Fibroblast of mammary gland (primary cell): ENCODE results near the gene COX4I1.
"Not testable (repeated sequence)": the region's sequence is repeated elsewhere in the genome, so short reads cannot be mapped to it uniquely, and the experiment has no call there.

Experiments used
- DNase-seq: peaks from one replicate; pipeline ENCODE4 v3.0.0-alpha.2; 2010; ENCODE audit warnings: low read depth
- H3K4me3 ChIP-seq: 2 replicates; pipeline ENCODE4 v1.5.1; 2011; ENCODE audit warnings: low read depth, mild to moderate bottlenecking, low read length, moderate library complexity; ENCODE audit not compliant: control insufficient read depth
- TF ChIP-seq, protein P1 (sequence below): conservative IDR thresholded peaks from 2 replicates; pipeline ENCODE4 v1.5.1; 2011; ENCODE audit warnings: low read depth, low read length, inconsistent platforms; ENCODE audit not compliant: control insufficient read depth, insufficient read depth

COX4I1 gene

DNA sequence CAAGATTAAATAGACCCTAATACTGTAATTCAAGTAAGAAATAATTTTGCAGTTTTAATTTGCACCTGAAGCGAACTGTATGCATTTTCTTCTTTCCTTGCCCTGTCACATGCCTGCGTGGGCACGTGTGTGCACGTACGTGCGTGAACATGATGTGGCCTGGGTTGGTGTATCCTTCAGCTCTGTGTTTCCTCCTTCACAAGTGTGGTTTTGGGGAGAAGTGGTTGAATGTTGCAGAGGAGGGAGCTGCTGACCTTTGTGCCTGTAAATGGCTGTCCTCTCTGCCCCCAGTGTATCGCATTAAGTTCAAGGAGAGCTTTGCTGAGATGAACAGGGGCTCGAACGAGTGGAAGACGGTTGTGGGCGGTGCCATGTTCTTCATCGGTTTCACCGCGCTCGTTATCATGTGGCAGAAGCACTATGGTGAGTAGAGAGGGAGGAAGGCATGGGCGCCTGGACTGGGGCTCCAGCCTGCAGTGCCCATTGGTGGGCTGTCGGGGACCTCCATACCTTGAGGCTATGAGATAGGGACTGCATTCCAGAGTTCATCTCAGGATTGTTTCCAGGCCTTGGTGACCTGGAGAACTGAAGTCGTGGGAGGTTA is 6.0 kb downstream of the COX4I1 start:
- TF ChIP-seq, protein P1, sequence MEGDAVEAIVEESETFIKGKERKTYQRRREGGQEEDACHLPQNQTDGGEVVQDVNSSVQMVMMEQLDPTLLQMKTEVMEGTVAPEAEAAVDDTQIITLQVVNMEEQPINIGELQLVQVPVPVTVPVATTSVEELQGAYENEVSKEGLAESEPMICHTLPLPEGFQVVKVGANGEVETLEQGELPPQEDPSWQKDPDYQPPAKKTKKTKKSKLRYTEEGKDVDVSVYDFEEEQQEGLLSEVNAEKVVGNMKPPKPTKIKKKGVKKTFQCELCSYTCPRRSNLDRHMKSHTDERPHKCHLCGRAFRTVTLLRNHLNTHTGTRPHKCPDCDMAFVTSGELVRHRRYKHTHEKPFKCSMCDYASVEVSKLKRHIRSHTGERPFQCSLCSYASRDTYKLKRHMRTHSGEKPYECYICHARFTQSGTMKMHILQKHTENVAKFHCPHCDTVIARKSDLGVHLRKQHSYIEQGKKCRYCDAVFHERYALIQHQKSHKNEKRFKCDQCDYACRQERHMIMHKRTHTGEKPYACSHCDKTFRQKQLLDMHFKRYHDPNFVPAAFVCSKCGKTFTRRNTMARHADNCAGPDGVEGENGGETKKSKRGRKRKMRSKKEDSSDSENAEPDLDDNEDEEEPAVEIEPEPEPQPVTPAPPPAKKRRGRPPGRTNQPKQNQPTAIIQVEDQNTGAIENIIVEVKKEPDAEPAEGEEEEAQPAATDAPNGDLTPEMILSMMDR, result no peak
- DNase-seq, result no peak

DNA sequence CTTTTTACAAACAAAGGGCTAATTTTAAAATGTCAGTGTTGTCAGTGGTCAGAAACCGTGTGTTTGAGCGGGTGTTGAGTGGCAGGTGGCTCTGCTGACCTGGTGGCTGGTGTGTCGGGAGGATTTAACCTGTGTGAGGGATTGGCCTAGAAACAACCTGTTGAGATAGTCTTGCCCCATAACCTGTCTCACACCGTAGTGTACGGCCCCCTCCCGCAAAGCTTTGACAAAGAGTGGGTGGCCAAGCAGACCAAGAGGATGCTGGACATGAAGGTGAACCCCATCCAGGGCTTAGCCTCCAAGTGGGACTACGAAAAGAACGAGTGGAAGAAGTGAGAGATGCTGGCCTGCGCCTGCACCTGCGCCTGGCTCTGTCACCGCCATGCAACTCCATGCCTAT is 7.0 kb downstream of the COX4I1 start:
- no peak overlapping the region for H3K4me3 ChIP-seq
- TF ChIP-seq, protein P1, result no peak
- DNase-seq, result no peak

More for the DNA sequence above, 6.0 kb downstream of the COX4I1 start:
- H3K4me3 ChIP-seq, result no peak overlapping the region

DNA sequence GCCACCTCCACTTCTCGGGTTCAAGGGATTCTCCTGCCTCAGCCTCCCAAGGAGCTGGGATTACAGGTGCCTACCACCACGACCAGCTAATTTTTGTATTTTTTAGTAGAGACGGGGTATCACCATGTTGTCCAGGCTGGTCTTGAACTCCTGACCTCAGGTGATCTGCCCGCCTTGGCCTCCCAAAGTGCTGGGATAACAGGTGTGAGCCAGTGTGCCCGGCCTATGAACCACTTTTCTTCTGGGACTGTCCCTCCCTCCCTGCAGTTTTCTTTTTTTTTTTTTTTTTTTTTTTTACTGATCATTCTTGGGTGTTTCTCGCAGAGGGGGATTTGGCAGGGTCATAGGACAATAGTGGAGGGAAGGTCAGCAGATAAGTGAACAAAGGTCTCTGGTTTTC is 7.8 kb downstream of the COX4I1 start:
- not testable (repeated sequence) for H3K4me3 ChIP-seq, DNase-seq

DNA sequence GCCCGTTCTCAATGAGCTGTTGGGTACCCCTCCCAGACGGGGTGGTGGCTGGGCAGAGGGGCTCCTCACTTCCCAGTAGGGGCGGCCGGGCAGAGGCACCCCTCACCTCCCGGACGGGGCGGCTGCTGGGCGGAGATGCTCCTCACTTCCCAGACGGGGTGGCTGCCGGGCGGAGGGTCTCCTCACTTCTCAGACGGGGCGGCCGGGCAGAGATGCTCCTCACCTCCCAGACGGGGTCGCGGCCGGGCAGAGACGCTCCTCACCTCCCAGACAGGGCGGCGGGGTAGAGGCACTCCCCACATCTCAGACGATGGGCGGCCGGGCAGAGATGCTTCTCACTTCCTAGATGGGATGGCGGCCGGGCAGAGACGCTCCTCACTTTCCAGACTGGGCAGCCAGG is 8.6 kb downstream of the COX4I1 start:
- H3K4me3 ChIP-seq, DNase-seq: not testable (repeated sequence)

DNA sequence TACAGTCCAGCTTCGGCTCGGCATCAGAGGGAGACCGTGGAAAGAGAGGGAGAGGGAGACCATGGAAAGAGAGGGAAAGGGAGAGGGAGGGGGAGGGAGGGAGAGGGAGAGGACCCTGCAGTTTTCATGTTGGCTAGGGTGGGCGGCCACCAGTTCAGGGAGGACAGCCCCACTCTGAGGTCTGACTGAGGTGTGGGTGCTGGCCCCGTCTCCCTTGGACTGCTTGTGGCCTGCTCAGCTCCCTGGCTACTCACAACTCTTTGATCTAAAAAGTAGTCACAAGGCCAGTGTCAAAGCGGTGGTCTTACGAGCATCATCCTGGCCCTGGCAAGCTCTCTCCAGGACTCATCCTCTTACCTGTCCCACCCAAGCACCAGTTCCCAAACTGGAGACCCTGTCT is 9.4 kb downstream of the COX4I1 start:
- DNase-seq, result no peak
- TF ChIP-seq, protein P1, result no peak
- no peak overlapping the region for H3K4me3 ChIP-seq

DNA sequence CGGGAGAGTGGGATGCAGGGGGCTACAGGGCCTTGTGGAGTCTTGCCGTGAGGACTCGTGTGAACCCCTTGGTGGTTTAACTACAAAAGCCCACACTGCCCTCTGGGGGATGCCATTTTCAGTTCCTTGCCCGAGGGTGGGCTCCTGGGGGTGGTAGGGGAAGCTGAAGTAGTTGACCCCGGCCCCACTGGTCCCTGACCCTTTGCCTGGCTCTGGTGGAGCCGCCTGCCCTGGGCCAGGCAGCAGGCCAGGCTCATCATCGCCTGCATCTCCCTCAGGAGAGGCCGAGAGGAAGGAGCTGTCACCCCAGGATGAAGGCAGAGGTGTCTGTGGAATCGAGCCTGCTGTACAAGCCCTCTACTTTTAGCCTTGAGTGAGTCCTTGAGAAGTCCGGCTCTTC is 10.2 kb downstream of the COX4I1 start:
- TF ChIP-seq, protein P1, result no peak
- DNase-seq, result no peak
- no peak overlapping the region for H3K4me3 ChIP-seq

DNA sequence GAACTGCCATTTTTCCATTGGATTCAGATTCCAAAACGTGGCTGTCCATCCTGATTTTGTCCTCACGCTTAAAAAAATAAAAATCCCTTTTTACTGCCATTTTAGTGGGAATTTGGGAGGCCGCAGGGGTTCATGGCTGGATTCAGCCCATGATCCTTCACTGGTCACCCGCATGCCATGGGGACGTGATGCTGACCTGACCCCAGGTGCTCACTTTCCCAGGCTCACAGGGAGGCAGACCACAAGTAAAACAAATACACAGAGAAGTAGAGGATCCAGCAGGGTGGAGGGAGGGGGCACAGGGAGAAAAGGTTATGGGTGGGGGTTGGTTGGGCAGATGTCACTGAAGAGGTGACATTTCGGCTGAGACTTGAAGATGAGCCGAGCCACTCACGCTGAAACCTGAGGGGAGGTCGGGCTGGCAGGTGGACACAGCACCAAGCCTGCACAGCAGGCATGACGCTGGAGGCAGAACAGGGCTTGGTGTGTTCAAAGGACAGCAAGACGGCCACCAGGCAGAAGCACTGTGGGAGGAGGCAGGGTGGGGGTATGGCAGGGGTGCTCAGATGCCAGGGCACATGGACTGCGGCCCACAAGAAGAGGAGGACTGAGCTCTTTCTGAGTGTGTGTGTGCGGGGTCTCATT is 10.7 kb downstream of the COX4I1 start:
- TF ChIP-seq, protein P1, result no peak
- H3K4me3 ChIP-seq, result no peak overlapping the region
- no peak for DNase-seq

DNA sequence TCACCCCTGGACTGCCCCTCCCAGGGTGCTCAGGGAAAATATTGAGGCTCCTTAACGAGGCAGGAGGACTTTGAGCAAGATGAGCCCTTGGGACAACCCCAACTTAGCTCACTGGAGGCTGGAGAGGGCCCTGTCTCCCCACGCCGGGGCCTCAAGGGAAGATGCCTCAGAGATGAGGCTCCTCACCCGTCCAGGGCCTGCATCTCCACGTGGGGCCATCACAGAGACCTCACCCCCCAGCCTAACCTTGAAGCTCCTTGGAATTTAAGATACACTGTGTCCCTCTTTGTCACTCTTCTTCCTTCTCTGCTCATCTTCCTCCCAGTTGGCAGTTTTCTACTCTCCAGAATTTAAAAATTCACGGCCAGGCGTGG is 11.2 kb downstream of the COX4I1 start:
- H3K4me3 ChIP-seq, result no peak overlapping the region
- no peak for DNase-seq
- TF ChIP-seq, protein P1, result no peak
